ENCODE results near the gene TMPRSS9.

Gene TMPRSS9

GRCh38 chr19:2417881-2418406 lies 57.9 kb downstream of the TMPRSS9 start:
- Histone ChIP-seq H3K4ac (ENCODE audit: low read depth in 1 of 2, low read length in 2 of 2) (no peak overlapping the region), H3K4me3 (ENCODE audit: insufficient read depth in 1 of 2, low read depth in 1 of 2, low read length in 2 of 2) (no peak overlapping the region), H2BK15ac (ENCODE audit: low read depth, poor library complexity, severe bottlenecking) (no peak overlapping the region), H3K23ac (ENCODE audit: low read length in 2 of 2) (no peak overlapping the region), H3K4me1 (ENCODE audit: control insufficient read depth, insufficient read depth, low read depth, low read length) (peaks cover 4% of the 10 kb centered on the region), H3K27ac (ENCODE audit: low read length, poor library complexity, severe bottlenecking) (no peak overlapping the region), H4K8ac (ENCODE audit: low read length) (no peak overlapping the region), H3K79me1 (replicated peaks; ENCODE audit: low read length, poor library complexity, severe bottlenecking) (peaks cover 17% of the 10 kb centered on the region), H3K9ac (ENCODE audit: low read length) (no peak overlapping the region), H4K91ac (ENCODE audit: low read length) (no peak overlapping the region), H3K27me3 (ENCODE audit: control insufficient read depth in 1 of 2, insufficient read depth in 1 of 2, low read length in 2 of 2) (no peaks in the 10 kb centered on the region), H2BK12ac (ENCODE audit: low read length in 2 of 2) (no peak overlapping the region), H3K9me3 (ENCODE audit: control insufficient read depth, low read length) (no peaks in the 10 kb centered on the region), H2BK120ac (ENCODE audit: low read depth, low read length) (no peak overlapping the region), H3K36me3 (ENCODE audit: control insufficient read depth in 1 of 2, insufficient read depth in 2 of 2, low read depth in 1 of 2, low read length in 2 of 2) (peaks cover 21 to 31% of the 10 kb centered on the region in 2 experiments), H3K4me2 (ENCODE audit: low read length, poor library complexity, severe bottlenecking) (no peak overlapping the region), H3K14ac (ENCODE audit: low read length in 2 of 2) (no peak overlapping the region), H3K18ac (ENCODE audit: low read depth in 1 of 2, low read length in 2 of 2) (no peak overlapping the region), H2AFZ (ENCODE audit: low read depth, low read length) (no peak overlapping the region), H2BK5ac (ENCODE audit: low read depth, low read length, poor library complexity, severe bottlenecking) (no peak overlapping the region), H2AK5ac (ENCODE audit: low read length, severe bottlenecking) (no peak overlapping the region)
- no peak for DNase-seq
- WGBS: 97% methylated on average over 13 of the region's 13 CpGs

- H3K14ac ChIP-seq (ENCODE audit: low read length in 2 of 2): no peak overlapping the region
- no peak overlapping the region for H2AK5ac ChIP-seq (ENCODE audit: low read length, severe bottlenecking)
- DNase-seq: no peak
- no peak overlapping the region for H3K4me2 ChIP-seq (ENCODE audit: low read length, poor library complexity, severe bottlenecking)
- no peak overlapping the region for H3K27ac ChIP-seq (ENCODE audit: low read length, poor library complexity, severe bottlenecking)
- no peak overlapping the region for H2BK15ac ChIP-seq (ENCODE audit: low read depth, poor library complexity, severe bottlenecking)
- peaks cover 26% of the 10 kb centered on the region for H3K79me1 ChIP-seq (replicated peaks; ENCODE audit: low read length, poor library complexity, severe bottlenecking)
- no peak overlapping the region for H2AFZ ChIP-seq (ENCODE audit: low read depth, low read length)
- H3K27me3 ChIP-seq (ENCODE audit: control insufficient read depth in 1 of 2, insufficient read depth in 1 of 2, low read length in 2 of 2): no peaks in the 10 kb centered on the region
- H3K36me3 ChIP-seq (ENCODE audit: control insufficient read depth in 1 of 2, insufficient read depth in 2 of 2, low read depth in 1 of 2, low read length in 2 of 2): peaks cover 21 to 49% of the 10 kb centered on the region in 2 experiments
- H3K4ac ChIP-seq (ENCODE audit: low read depth in 1 of 2, low read length in 2 of 2): no peak overlapping the region
- no peak overlapping the region for H3K9ac ChIP-seq (ENCODE audit: low read length)
- no peak overlapping the region for H4K8ac ChIP-seq (ENCODE audit: low read length)
- H2BK5ac ChIP-seq (ENCODE audit: low read depth, low read length, poor library complexity, severe bottlenecking): no peak overlapping the region
- no peak overlapping the region for H2BK120ac ChIP-seq (ENCODE audit: low read depth, low read length)
- no peak overlapping the region for H4K91ac ChIP-seq (ENCODE audit: low read length)
- 96% methylated on average over 7 of the region's 7 CpGs for whole genome bisulfite sequencing
- no peak overlapping the region for H3K4me3 ChIP-seq (ENCODE audit: insufficient read depth in 1 of 2, low read depth in 1 of 2, low read length in 2 of 2)
- no peak overlapping the region for H3K18ac ChIP-seq (ENCODE audit: low read depth in 1 of 2, low read length in 2 of 2)
- H3K9me3 ChIP-seq (ENCODE audit: control insufficient read depth, low read length): no peaks in the 10 kb centered on the region
- H3K23ac ChIP-seq (ENCODE audit: low read length in 2 of 2): no peak overlapping the region
- peaks cover 11% of the 10 kb centered on the region for H3K4me1 ChIP-seq (ENCODE audit: control insufficient read depth, insufficient read depth, low read depth, low read length)
- H2BK12ac ChIP-seq (ENCODE audit: low read length in 2 of 2): no peak overlapping the region
These were observed 59.7 kb downstream of the TMPRSS9 start for GRCh38 chr19:2419754-2420153.

- peaks cover 21 to 54% of the 10 kb centered on the region in 2 experiments for H3K36me3 ChIP-seq (ENCODE audit: control insufficient read depth in 1 of 2, insufficient read depth in 2 of 2, low read depth in 1 of 2, low read length in 2 of 2)
- H3K18ac ChIP-seq (ENCODE audit: low read depth in 1 of 2, low read length in 2 of 2): no peak overlapping the region
- no peak overlapping the region for H2AFZ ChIP-seq (ENCODE audit: low read depth, low read length)
- H3K4me1 ChIP-seq (ENCODE audit: control insufficient read depth, insufficient read depth, low read depth, low read length): peaks cover 17% of the 10 kb centered on the region
- no peak overlapping the region for H2AK5ac ChIP-seq (ENCODE audit: low read length, severe bottlenecking)
- no peak overlapping the region for H3K4me3 ChIP-seq (ENCODE audit: insufficient read depth in 1 of 2, low read depth in 1 of 2, low read length in 2 of 2)
- no peak overlapping the region for H3K14ac ChIP-seq (ENCODE audit: low read length in 2 of 2)
- no peak overlapping the region for H4K91ac ChIP-seq (ENCODE audit: low read length)
- DNase-seq: no peak
- H3K9me3 ChIP-seq (ENCODE audit: control insufficient read depth, low read length): no peaks in the 10 kb centered on the region
- no peak overlapping the region for H4K8ac ChIP-seq (ENCODE audit: low read length)
- peaks cover 26% of the 10 kb centered on the region for H3K79me1 ChIP-seq (replicated peaks; ENCODE audit: low read length, poor library complexity, severe bottlenecking)
- H3K9ac ChIP-seq (ENCODE audit: low read length): no peak overlapping the region
- no peak overlapping the region for H3K23ac ChIP-seq (ENCODE audit: low read length in 2 of 2)
- no peak overlapping the region for H2BK15ac ChIP-seq (ENCODE audit: low read depth, poor library complexity, severe bottlenecking)
- no peaks in the 10 kb centered on the region for H3K27me3 ChIP-seq (ENCODE audit: control insufficient read depth in 1 of 2, insufficient read depth in 1 of 2, low read length in 2 of 2)
- H2BK120ac ChIP-seq (ENCODE audit: low read depth, low read length): no peak overlapping the region
- 100% methylated on average over 1 of the region's 2 CpGs for WGBS
- H3K4me2 ChIP-seq (ENCODE audit: low read length, poor library complexity, severe bottlenecking): no peak overlapping the region
- H2BK5ac ChIP-seq (ENCODE audit: low read depth, low read length, poor library complexity, severe bottlenecking): no peak overlapping the region
- H3K27ac ChIP-seq (ENCODE audit: low read length, poor library complexity, severe bottlenecking): no peak overlapping the region
- no peak overlapping the region for H3K4ac ChIP-seq (ENCODE audit: low read depth in 1 of 2, low read length in 2 of 2)
- no peak overlapping the region for H2BK12ac ChIP-seq (ENCODE audit: low read length in 2 of 2)
These were observed 60.4 kb downstream of the TMPRSS9 start for GRCh38 chr19:2420490-2420889.

- WGBS: 95% methylated on average over 23 of the region's 23 CpGs
- Histone ChIP-seq H4K8ac (ENCODE audit: low read length) (no peak overlapping the region), H2BK120ac (ENCODE audit: low read depth, low read length) (no peak overlapping the region), H2AFZ (ENCODE audit: low read depth, low read length) (no peak overlapping the region), H2BK15ac (ENCODE audit: low read depth, poor library complexity, severe bottlenecking) (no peak overlapping the region), H3K79me1 (replicated peaks; ENCODE audit: low read length, poor library complexity, severe bottlenecking) (peaks cover 31% of the 10 kb centered on the region), H2AK5ac (ENCODE audit: low read length, severe bottlenecking) (no peak overlapping the region), H3K4me1 (ENCODE audit: control insufficient read depth, insufficient read depth, low read depth, low read length) (peaks cover 30% of the 10 kb centered on the region), H3K9ac (ENCODE audit: low read length) (no peak overlapping the region), H3K23ac (ENCODE audit: low read length in 2 of 2) (no peak overlapping the region), H2BK5ac (ENCODE audit: low read depth, low read length, poor library complexity, severe bottlenecking) (no peak overlapping the region), H3K4me2 (ENCODE audit: low read length, poor library complexity, severe bottlenecking) (no peak overlapping the region), H3K4me3 (ENCODE audit: insufficient read depth in 1 of 2, low read depth in 1 of 2, low read length in 2 of 2) (no peak overlapping the region), H4K91ac (ENCODE audit: low read length) (peak overlapping the region; percentile 78), H3K9me3 (ENCODE audit: control insufficient read depth, low read length) (no peaks in the 10 kb centered on the region), H3K4ac (ENCODE audit: low read depth in 1 of 2, low read length in 2 of 2) (no peak overlapping the region), H3K14ac (ENCODE audit: low read length in 2 of 2) (no peak overlapping the region), H3K27me3 (ENCODE audit: control insufficient read depth in 1 of 2, insufficient read depth in 1 of 2, low read length in 2 of 2) (no peaks in the 10 kb centered on the region), H3K36me3 (ENCODE audit: control insufficient read depth in 1 of 2, insufficient read depth in 2 of 2, low read depth in 1 of 2, low read length in 2 of 2) (peaks cover 15 to 50% of the 10 kb centered on the region in 2 experiments), H3K27ac (ENCODE audit: low read length, poor library complexity, severe bottlenecking) (no peak overlapping the region), H2BK12ac (ENCODE audit: low read length in 2 of 2) (no peak overlapping the region), H3K18ac (ENCODE audit: low read depth in 1 of 2, low read length in 2 of 2) (peak overlapping the region in 1 of 2 experiments; percentile 4)
- DNase-seq: no peak
These were observed 61.7 kb downstream of the TMPRSS9 start for GRCh38 chr19:2421581-2422306.

Measured in mesenchymal stem cell (in vitro differentiated cells and primary cell).